Smooth muscle cell (in vitro differentiated cells): ENCODE results near the gene RAD51B. TPM values are rescaled to one million over a fixed set of nuclear protein-coding genes. Genes with fewer than 3 reads are reported as not detected.

Source experiments
- DNase-seq: peaks from one replicate; lab custom pipeline; 2025; ENCODE audit not compliant: unreplicated experiment; lab: John Stamatoyannopoulos, UW
- H2AFZ ChIP-seq: fragments of 200-600 bp; sonication (generic); 2 replicates; pipeline ENCODE4 v1.6.0; 2016; ENCODE audit warnings: antibody characterized with exemption, low read depth, mild to moderate bottlenecking
- H3F3A ChIP-seq: fragments of 200-600 bp; sonication (generic); 2 replicates; pipeline ENCODE4 v1.6.0; 2017; ENCODE audit warnings: antibody characterized with exemption, low read depth
- H3K27ac ChIP-seq: fragments of 200-600 bp; sonication (generic); 2 replicates; pipeline ENCODE4 v1.5.1; 2016; ENCODE audit warnings: low read depth, mild to moderate bottlenecking
- H3K27me3 ChIP-seq: fragments of 200-600 bp; sonication (generic); 2 replicates; pipeline ENCODE4 v1.6.1; 2016; ENCODE audit warnings: low read depth, mild to moderate bottlenecking
- H3K36me3 ChIP-seq: fragments of 200-600 bp; sonication (generic); 2 replicates; pipeline ENCODE4 v1.5.1; 2016; ENCODE audit warnings: low read depth
- H3K4me1 ChIP-seq: fragments of 200-600 bp; sonication (generic); 2 replicates; pipeline ENCODE4 v1.5.1; 2016; ENCODE audit warnings: low read depth
- H3K4me2 ChIP-seq: fragments of 200-600 bp; sonication (generic); 2 replicates; pipeline ENCODE4 v1.6.0; 2016; ENCODE audit warnings: mild to moderate bottlenecking
- H3K4me3 ChIP-seq: fragments of 200-600 bp; sonication (generic); 2 replicates; pipeline ENCODE4 v1.5.1; 2016; ENCODE audit warnings: mild to moderate bottlenecking
- H3K79me2 ChIP-seq: fragments of 200-600 bp; sonication (generic); 2 replicates; pipeline ENCODE4 v1.6.0; 2016; ENCODE audit warnings: low read depth, mild to moderate bottlenecking
- H3K9ac ChIP-seq: fragments of 200-600 bp; sonication (generic); 2 replicates; pipeline ENCODE4 v1.6.0; 2016; ENCODE audit warnings: low read depth
- H3K9me3 ChIP-seq: fragments of 200-600 bp; sonication (generic); replicated peaks from 2 replicates; pipeline ENCODE4 v1.5.1; 2016; ENCODE audit warnings: low read depth
- H4K20me1 ChIP-seq: fragments of 200-600 bp; sonication (generic); 2 replicates; pipeline ENCODE4 v1.6.0; 2016; ENCODE audit warnings: low read depth
- WGBS: methylation state at CpG from one replicate; pipeline ENCODE4 v1.1.7; 2016; ENCODE audit warnings: low lambda C conversion rate; 5-methylcytosine and 5-hydroxymethylcytosine counted together
- polyA plus RNA-seq: library from polyadenylated mRNA; unstranded; fragments of >200 nt; fragmentation: Nextera tagmentation; extraction: Ambion mirVana; gene quantifications from 2 replicates; pipeline ENCODE4 v1.2.1, GENCODE V29; 2016
- total RNA-seq: library from RNA; depleted of rRNA; stranded (reverse); fragments of >200 nt; gene quantifications from 2 replicates; pipeline ENCODE4 v1.2.3, GENCODE V29; 2014
- TF ChIP-seq, protein P1 (sequence below): fragments of 200-600 bp; sonication (generic); IDR thresholded peaks from 2 replicates; pipeline ENCODE4 v1.5.1; 2017; ENCODE audit warnings: borderline replicate concordance, mild to moderate bottlenecking, antibody characterized with exemption; ENCODE audit not compliant: insufficient read depth, poor library complexity, severe bottlenecking

Gene RAD51B
- total and polyA plus RNA-seq, 2 experiments from 2014 or later, result 4.6 to 5.3 TPM

DNA sequence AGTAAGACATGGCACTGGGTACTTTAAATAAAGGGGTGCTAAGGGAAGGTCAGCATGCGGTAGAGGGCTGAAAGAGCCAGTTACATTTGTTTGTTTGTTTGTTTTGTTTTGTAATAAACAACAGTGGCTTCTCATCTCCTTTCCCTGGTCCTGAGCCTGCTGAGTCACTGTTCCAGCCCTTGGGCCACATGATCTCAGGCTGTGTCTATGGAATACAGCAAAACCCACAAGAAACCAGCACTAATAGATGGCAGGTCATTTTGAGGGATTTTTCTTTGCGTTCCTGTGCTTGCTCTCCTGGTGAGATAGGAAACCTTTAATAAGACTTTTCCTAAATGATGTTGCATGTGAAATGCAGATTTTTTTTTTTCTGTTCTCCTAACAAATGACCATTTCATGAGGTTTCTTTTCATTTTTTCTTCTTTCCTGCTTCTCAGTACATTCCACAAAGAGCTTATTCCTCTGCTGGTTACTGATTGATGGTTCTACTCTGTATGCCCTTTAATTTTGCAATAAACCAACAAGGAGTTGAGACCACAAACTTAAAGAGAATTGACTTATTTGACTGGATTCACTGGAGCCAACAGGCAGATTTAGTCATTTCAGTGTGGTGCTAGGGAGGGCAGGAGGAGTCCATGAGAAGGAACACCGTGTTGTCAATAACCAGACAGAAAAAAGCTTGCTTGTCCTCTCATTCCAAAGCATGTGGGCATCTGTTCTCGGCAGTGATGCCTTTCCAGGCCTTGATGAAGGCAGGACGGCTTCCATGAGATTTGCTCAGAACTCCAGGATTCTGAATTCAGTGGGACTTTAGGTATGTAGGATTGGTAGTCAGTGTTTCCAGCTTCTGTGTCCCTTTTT is 459.2 kb downstream of the RAD51B start:
- Histone ChIP-seq H4K20me1 (no peaks in the 10 kb centered on the region), H2AFZ (peak overlapping the region; percentile 17), H3K9me3 (no peaks in the 10 kb centered on the region), H3K9ac (no peak overlapping the region), H3K27ac (peak overlapping the region; percentile 48), H3K36me3 (no peaks in the 10 kb centered on the region), H3K4me2 (peak overlapping the region; percentile 34), H3F3A (peaks cover 2% of the 10 kb centered on the region), H3K79me2 (no peaks in the 10 kb centered on the region), H3K4me1 (peaks cover 19% of the 10 kb centered on the region), H3K4me3 (no peak overlapping the region), H3K27me3 (no peaks in the 10 kb centered on the region)
- TF ChIP-seq, protein P1, sequence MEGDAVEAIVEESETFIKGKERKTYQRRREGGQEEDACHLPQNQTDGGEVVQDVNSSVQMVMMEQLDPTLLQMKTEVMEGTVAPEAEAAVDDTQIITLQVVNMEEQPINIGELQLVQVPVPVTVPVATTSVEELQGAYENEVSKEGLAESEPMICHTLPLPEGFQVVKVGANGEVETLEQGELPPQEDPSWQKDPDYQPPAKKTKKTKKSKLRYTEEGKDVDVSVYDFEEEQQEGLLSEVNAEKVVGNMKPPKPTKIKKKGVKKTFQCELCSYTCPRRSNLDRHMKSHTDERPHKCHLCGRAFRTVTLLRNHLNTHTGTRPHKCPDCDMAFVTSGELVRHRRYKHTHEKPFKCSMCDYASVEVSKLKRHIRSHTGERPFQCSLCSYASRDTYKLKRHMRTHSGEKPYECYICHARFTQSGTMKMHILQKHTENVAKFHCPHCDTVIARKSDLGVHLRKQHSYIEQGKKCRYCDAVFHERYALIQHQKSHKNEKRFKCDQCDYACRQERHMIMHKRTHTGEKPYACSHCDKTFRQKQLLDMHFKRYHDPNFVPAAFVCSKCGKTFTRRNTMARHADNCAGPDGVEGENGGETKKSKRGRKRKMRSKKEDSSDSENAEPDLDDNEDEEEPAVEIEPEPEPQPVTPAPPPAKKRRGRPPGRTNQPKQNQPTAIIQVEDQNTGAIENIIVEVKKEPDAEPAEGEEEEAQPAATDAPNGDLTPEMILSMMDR, result no peak
- no peak for DNase-seq
- 49% methylated on average over 5 of the region's 5 CpGs for WGBS

GRCh38 chr14:68279437-68279720 is 459.8 kb downstream of the RAD51B start:
- Histone ChIP-seq H3K9me3 (no peaks in the 10 kb centered on the region), H3K4me1 (peaks cover 24% of the 10 kb centered on the region), H3K4me2 (peak overlapping the region; percentile 34), H2AFZ (peak overlapping the region; percentile 17), H4K20me1 (no peaks in the 10 kb centered on the region), H3K79me2 (no peaks in the 10 kb centered on the region), H3K9ac (no peak overlapping the region), H3K27me3 (no peaks in the 10 kb centered on the region), H3F3A (peaks cover 7% of the 10 kb centered on the region), H3K27ac (peak overlapping the region; percentile 48), H3K36me3 (no peaks in the 10 kb centered on the region), H3K4me3 (no peak overlapping the region)
- TF ChIP-seq, protein P1, result no peak
- DNase-seq, result no peak
- WGBS, result 80% methylated on average over 3 of the region's 3 CpGs

- Histone ChIP-seq H3F3A (peaks cover 8% of the 10 kb centered on the region), H3K27me3 (no peaks in the 10 kb centered on the region), H4K20me1 (no peaks in the 10 kb centered on the region), H3K27ac (peak overlapping the region; percentile 48), H2AFZ (no peak overlapping the region), H3K4me2 (no peak overlapping the region), H3K4me1 (peaks cover 26% of the 10 kb centered on the region), H3K79me2 (no peaks in the 10 kb centered on the region), H3K9me3 (no peaks in the 10 kb centered on the region), H3K36me3 (no peaks in the 10 kb centered on the region), H3K9ac (no peak overlapping the region), H3K4me3 (no peak overlapping the region)
- TF ChIP-seq, protein P1, result no peak
- 85% methylated on average over 4 of the region's 4 CpGs for WGBS
- DNase-seq, result no peak
Measured at GRCh38 chr14:68279777-68280233, 460.2 kb downstream of the RAD51B start.

DNA sequence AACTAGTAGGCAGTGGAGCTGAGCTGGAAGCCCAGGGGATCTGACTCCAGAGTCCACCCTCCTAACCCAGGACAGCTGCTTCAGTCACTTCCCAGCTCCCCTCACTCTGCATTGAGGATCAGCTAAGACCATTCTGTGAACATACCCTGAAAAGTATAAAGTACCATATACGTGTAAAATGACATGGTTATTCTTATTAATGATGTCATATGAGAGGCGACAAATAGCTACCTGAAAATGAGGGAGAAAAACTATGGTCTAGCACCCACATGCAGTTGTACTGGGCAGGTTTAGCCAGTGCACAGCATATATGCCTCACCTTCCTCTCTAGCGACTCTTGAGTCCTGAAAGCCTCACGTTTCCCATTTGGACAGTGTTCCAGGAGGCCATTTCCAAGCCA is 461.9 kb downstream of the RAD51B start:
- Histone ChIP-seq H3K4me3 (no peak overlapping the region), H3K79me2 (no peaks in the 10 kb centered on the region), H3K9ac (no peak overlapping the region), H3K27ac (no peak overlapping the region), H3K36me3 (no peaks in the 10 kb centered on the region), H3K4me1 (peaks cover 32% of the 10 kb centered on the region), H2AFZ (no peak overlapping the region), H3K9me3 (no peaks in the 10 kb centered on the region), H3K4me2 (no peak overlapping the region), H3K27me3 (no peaks in the 10 kb centered on the region), H3F3A (peaks cover 19% of the 10 kb centered on the region), H4K20me1 (no peaks in the 10 kb centered on the region)
- no peak for DNase-seq
- WGBS, result 96% methylated on average over 4 of the region's 4 CpGs
- TF ChIP-seq, protein P1, result no peak
